Suppressor macrophage treated with lipopolysaccharide for 1 hour (primary cell): Measurements from ENCODE around the gene LPCAT3.
A peak's percentile ranks its signal among the peaks of the same experiment; 100 is the strongest.

Source experiments
- DNase-seq, 3 donors: peaks; one replicate each; pipeline ENCODE4 v3.0.0-alpha.2; 2020 to 2022

LPCAT3 gene

DNA sequence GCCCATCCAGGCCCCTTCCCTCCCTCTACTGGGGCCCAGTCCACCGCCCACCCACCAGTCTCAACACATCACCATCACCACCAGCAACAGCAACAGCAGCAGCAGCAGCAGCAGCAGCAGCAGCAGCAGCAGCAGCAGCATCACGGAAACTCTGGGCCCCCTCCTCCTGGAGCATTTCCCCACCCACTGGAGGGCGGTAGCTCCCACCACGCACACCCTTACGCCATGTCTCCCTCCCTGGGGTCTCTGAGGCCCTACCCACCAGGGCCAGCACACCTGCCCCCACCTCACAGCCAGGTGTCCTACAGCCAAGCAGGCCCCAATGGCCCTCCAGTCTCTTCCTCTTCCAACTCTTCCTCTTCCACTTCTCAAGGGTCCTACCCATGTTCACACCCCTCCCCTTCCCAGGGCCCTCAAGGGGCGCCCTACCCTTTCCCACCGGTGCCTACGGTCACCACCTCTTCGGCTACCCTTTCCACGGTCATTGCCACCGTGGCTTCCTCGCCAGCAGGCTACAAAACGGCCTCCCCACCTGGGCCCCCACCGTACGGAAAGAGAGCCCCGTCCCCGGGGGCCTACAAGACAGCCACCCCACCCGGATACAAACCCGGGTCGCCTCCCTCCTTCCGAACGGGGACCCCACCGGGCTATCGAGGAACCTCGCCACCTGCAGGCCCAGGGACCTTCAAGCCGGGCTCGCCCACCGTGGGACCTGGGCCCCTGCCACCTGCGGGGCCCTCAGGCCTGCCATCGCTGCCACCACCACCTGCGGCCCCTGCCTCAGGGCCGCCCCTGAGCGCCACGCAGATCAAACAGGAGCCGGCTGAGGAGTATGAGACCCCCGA is 81.4 kb downstream of the LPCAT3 start:
- peak in 1 of 3 donors; percentile 39 for DNase-seq

DNA sequence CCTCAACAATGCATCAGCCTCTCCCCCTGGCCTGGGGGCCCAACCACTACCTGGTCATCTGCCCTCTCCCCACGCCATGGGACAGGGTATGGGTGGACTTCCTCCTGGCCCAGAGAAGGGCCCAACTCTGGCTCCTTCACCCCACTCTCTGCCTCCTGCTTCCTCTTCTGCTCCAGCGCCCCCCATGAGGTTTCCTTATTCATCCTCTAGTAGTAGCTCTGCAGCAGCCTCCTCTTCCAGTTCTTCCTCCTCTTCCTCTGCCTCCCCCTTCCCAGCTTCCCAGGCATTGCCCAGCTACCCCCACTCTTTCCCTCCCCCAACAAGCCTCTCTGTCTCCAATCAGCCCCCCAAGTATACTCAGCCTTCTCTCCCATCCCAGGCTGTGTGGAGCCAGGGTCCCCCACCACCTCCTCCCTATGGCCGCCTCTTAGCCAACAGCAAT is 82.1 kb downstream of the LPCAT3 start:
- peak in 1 of 3 donors; percentile 46 for DNase-seq

DNA sequence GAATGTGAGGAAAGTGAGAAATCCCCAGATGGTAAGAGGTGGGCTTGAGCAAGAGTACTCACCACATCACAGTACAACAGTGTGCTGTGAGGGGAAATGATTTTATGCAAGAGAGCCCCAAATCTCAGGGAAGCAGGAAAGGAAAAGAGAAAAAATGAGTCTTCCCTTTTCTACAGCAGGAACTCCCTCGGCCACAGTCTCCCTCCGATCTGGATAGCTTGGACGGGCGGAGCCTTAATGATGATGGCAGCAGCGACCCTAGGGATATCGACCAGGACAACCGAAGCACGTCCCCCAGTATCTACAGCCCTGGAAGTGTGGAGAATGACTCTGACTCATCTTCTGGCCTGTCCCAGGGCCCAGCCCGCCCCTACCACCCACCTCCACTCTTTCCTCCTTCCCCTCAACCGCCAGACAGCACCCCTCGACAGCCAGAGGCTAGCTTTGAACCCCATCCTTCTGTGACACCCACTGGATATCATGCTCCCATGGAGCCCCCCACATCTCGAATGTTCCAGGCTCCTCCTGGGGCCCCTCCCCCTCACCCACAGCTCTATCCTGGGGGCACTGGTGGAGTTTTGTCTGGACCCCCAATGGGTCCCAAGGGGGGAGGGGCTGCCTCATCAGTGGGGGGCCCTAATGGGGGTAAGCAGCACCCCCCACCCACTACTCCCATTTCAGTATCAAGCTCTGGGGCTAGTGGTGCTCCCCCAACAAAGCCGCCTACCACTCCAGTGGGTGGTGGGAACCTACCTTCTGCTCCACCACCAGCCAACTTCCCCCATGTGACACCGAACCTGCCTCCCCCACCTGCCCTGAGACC is 82.7 kb downstream of the LPCAT3 start:
- peak; percentile 65 to 77 (median 72) for DNase-seq

DNA sequence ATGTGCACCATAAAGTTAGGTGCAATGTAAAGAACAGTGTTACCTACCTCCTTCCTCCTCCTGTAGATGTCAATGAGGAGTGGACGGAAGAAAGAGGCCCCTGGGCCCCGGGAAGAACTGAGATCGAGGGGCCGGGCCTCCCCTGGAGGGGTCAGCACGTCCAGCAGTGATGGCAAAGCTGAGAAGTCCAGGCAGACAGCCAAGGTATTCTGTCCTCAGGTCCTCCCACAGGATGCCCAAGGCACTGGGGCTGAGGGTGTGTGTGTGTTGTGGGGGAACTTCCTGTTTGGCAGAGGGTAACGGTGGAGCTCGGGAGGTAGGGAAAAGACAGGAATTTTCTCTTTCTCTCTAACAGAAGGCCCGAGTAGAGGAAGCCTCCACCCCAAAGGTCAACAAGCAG is 84.2 kb downstream of the LPCAT3 start:
- DNase-seq: no peak

DNA sequence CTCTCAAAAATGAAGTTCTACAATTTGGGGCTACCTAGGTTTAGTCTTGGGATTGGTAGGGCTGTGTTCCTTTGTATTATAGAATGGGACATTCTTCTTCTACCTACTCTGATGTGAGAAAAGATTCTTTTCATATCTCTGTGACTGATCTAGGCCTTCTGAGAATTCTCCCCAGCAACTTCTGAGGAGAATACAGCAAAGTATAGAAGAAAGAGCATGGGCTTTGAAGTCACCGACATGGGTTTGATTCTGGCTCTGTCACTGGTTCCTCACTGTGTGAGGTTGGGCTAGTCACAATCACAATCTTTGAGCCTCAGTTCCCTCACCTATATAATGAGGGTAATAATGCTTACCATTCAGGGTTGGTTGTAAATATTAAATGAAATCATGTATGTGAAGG is 85.5 kb downstream of the LPCAT3 start:
- DNase-seq: no peak

DNA sequence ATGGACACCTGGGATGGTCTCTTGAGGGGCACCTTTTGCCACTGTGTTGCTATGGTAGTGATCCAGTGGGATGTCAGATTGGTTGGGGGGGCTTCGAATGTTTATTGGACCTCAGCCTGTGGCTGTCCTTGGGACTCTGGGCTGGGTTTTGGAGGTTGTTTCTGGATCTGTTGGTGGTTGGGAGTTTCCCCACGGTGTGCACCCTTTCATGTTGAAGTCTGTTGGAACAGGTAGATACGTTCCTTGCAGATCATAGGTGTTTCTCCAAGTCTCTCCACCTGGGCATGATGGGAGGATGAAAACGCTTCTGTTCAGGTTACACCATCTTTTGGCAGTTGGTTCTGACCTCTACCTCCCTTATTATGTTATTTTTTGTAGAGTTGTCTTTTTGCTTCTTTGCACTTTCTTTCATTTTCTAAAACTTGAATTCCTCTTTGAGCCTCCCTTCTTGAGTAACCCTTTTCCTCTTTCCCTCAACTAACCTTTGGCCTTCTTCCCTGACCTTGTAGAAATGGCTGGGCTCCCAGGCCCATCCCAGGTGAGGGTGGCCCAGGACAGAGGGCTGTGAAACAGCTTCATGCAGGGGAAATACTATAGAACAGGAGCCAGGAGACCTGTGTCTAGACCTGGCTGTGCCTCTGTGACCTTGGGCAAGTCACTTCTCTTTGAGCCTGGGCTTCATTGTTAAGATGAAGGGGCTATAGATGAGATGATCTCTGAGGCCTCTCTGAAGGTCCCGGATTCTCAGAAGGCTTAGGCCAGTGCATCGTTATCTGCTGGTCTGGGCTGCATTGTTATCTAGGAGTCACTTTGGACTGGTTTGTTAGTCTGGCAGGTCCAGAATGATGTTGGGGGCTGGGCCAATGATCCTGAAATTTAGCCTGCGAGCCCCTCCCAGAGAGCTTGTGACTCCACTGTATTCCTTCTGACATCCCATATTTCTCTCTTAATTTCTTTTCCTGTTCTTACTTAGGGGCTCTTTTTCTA is 88.5 kb downstream of the LPCAT3 start:
- DNase-seq: no peak

DNA sequence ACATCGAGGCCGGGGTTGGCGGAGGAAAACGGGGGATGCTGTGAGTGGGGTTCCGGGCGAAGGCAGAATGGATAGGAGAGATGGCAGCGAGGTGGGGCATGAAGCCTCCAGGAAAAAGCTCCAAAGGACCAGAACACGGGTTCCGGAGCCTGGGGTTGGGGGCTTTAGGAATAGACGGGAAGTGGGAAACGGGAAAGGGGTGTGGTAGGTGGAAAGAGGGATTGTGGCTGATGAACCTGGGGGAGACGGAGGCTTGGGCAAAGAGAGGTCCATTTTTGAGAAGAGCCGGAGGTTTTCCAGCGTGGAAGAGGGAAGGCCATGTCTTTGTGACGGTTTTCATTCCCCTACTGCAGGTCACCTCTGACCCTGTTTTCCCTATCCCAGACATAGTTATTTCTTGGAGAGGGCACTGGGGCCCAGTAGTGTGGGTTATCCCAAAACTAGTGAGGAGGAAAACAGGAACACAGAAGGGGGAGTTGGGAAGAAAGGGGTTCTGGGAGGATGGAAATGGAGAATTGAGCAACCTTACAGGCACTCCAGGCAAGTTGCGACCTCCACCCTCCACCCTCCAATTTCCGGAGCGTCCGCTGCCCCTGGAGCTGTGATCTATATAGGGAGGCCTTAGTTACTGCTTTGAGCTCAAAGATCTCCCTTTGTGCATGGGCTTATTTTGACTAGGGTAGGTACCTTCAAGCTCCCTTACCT is 89.4 kb downstream of the LPCAT3 start:
- DNase-seq: no peak

DNA sequence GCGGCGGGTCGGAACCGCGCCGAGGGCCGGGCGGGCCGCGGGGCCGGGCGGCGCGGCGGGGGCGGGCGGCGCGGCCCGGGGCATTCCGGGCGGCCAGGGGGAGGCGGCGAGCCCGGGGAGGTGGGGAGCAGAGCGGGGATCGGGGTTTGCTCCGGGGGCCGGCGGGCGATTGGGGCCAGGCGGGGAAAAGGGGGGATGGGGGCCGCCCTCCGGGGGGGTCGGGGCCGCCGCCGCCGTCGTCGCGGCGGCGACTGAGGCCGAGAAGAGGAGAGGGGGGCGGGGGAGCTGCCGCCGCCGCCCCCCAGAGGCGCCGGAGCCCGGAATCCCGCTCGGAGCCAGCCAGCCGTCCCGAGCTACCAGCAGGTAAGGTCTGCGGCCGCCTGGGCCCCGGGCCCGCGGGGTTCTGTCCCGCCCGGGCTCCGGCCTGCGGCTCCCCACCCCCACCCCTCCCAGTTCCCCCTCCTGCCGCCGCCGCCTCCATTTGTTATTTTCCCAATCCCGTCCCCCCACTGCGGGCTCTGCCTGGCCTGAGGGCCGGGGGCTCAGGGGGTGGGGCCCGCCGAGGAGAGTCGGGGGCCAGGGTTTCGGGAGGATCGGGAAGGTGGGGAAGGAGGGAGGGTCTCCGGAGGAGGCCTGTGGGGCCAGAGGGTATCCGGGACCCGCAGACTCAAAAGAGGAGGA is 90.1 kb downstream of the LPCAT3 start:
- peak in 1 of 3 donors; percentile 43 for DNase-seq

DNA sequence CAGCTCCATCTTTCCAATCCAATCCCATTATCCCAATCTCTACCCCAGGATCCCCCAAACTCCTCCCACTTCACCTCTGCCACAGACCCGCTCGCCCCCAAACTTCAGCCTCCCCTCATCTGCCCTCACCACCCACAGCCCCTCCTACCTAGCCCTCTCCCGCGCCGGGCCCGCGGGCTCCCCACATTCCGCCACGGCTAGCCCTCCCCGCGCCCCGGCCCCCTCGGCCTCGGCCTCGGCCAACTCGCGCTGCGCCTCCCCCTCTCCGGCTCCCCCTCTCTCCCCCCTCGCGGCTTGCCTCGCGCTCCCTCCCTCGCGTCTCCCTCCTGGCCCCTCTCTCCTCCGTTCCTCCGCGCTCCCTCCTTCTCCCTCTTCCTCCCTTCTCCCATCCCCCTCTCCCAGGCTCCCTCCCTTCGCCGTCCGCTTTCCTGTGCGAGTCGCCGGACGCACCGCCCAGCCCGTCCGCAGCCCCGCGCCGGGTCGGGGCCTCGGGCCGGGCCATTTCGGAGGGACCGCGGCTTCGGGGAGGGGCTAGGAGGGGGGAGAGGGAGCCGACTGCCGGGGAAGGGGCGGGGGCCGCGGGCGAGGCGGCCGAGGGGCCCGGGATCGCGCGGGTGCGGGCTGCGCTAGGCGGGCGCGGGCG is 90.8 kb downstream of the LPCAT3 start, which contains the start of gene ATN1:
ATN1 (plus strand) TSS at position 581 of the 643 bp plus-strand sequence. CDS start 6,043 bp downstream, outside the sequence.
- peak in 2 of 3 donors; percentile 52 to 75 for DNase-seq
